H7 (cell line): Measurements from ENCODE around the gene SORBS1. TPM values are rescaled to one million over a fixed set of nuclear protein-coding genes. Genes with fewer than 3 reads are reported as not detected.
"Not testable (repeated sequence)": the region's sequence is repeated elsewhere in the genome, so short reads cannot be mapped to it uniquely, and the experiment has no call there.

ENCODE experiments used
- DNase-seq: peaks from one replicate; pipeline ENCODE4 v3.0.0; 2012
- H3K27me3 ChIP-seq: 2 replicates; pipeline ENCODE4 v1.6.0; 2011; ENCODE audit warnings: mild to moderate bottlenecking, low read length; ENCODE audit not compliant: control insufficient read depth, insufficient read depth
- H3K36me3 ChIP-seq: replicated peaks from 2 replicates; pipeline ENCODE4 v1.5.1; 2011; ENCODE audit warnings: low read length; ENCODE audit not compliant: control insufficient read depth, insufficient read depth
- H3K4me3 ChIP-seq: 2 replicates; pipeline ENCODE4 v1.5.1; 2011; ENCODE audit warnings: low read depth, mild to moderate bottlenecking, control low read depth, low read length, moderate library complexity; ENCODE audit not compliant: insufficient read depth
- total RNA-seq: library from RNA; depleted of rRNA; stranded (reverse); fragments of >200 nt; shearing (Covaris generic); gene quantifications from 2 replicates; pipeline ENCODE4 v1.2.3, GENCODE V29; 2014

SORBS1 gene
- total RNA-seq, 1 experiment from 2014 or later = 10.2 TPM

GRCh38 chr10:95480901-95481491 lies 80.2 kb downstream of the SORBS1 start:
- Histone ChIP-seq H3K36me3 (no peaks in the 10 kb centered on the region), H3K27me3 (no peaks in the 10 kb centered on the region), H3K4me3 (no peak overlapping the region)
- no peak for DNase-seq

DNA sequence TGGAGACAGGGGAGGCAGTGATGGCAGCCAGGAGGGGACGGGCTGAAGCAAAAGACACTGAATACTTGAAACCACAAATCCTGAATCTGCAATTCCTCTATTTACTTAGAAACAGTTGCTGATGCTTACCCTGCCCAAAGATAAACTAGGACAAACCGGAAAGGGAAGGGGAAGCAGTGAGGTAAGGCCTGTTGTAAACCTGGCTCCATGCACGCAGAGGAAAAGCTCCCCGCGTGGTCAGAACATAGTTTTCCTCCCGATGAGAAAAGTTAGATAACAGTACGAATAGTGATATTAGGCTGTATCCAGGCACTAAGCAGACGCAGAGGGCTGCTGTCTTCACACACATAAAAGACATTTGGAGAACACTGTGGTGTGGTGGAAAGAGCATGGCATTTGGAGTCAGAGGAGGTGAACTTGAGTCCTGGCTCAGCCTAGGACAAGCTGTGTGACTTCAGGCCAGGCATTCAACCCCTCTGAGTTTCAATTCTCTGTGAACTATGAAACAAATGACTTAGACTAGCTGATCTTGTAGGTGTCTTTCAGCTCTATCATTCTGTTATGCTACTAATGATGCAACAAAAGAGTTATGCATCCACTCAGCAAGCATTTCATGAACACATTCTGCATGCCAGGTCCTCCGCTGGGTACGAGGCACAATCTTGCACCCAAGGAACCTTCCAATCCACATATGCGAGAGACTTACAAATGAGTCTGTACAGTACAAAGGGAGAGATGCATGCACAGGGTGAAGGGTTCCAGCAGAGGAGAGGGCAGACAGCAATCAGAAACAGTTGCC lies 80.9 kb downstream of the SORBS1 start:
- H3K36me3 ChIP-seq = no peaks in the 10 kb centered on the region
- no peak for DNase-seq
- no peak overlapping the region for H3K4me3 ChIP-seq
- no peaks in the 10 kb centered on the region for H3K27me3 ChIP-seq

GRCh38 chr10:95478935-95479334 lies 82.2 kb downstream of the SORBS1 start:
- H3K36me3 ChIP-seq = no peaks in the 10 kb centered on the region
- DNase-seq = no peak
- H3K27me3 ChIP-seq = no peaks in the 10 kb centered on the region
- H3K4me3 ChIP-seq = no peak overlapping the region

DNA sequence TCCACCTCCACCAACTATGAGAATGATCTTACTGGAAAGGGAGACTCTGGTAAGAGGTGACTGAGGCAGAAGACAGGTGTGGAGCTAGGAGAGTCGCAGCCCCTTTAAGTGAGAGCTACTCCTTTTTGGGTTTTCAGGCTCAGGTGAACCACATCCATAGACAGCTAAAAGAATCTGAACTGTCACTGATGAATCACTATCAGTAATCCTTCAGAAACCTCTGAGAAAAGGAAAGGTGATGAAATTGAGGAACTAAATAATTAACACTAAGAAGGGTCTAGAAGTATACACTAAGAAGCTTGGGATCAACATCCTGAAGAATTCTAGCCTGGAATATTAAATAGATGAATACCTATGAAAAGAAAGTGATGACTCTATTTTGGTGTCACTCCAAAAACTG lies 83.0 kb downstream of the SORBS1 start:
- no peaks in the 10 kb centered on the region for H3K36me3 ChIP-seq
- no peaks in the 10 kb centered on the region for H3K27me3 ChIP-seq
- H3K4me3 ChIP-seq = no peak overlapping the region
- no peak for DNase-seq

DNA sequence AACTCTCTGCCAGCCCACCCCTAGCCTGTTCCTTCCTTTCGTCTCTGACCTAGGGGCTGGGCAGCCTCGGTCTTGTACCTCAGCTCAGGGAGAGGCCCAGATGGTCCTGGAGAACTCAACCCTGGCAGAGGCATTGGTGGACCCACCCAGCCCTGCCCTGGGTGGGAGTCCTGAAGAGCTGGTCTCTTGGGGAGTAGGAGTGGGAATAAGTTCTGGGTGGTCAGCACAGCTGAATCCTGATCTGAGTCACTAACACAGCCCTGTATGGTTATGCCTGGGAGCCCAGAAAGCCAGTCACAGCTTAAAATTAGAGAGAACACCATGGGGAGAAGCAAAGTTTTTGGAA lies 84.0 kb downstream of the SORBS1 start:
- H3K36me3 ChIP-seq = no peaks in the 10 kb centered on the region
- H3K27me3 ChIP-seq = no peaks in the 10 kb centered on the region
- no peak for DNase-seq
- no peak overlapping the region for H3K4me3 ChIP-seq

DNA sequence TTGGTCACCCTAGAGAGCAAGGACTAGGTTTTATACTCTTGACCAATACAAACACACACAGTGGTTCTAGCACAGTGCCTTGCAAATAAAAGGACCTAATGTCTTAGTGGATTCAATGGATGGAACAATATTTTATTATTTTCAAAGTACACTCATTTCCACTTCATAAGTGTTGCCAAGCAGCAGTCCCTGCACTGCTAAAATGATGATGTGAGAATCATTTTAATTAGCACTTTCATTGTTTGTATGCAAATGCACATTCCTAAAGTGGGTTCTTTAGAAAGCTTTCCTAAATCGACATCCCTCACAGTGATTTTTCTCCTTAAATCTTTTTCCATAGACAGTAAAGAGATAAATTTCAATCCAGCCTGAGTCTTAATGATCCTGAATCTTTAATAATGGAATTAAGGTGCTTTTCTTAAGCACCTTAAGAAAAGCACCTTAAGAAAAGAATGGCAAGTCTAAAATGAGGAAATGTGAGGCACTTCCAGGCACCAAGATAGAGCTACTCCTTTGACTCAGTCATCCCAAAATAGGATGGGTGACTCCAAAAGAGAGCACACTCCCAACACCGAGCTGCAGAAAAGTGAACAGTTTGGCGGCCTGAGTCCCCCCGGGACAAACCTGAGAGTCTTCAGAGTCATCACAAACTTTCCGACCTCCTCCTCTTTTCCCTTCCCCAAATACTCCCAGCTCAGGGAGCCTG lies 84.5 kb downstream of the SORBS1 start:
- Histone ChIP-seq H3K27me3 (no peaks in the 10 kb centered on the region), H3K4me3 (no peak overlapping the region), H3K36me3 (no peaks in the 10 kb centered on the region)
- no peak for DNase-seq

GRCh38 chr10:95475827-95476468 lies 85.2 kb downstream of the SORBS1 start:
- no peak for DNase-seq
- no peak overlapping the region for H3K4me3 ChIP-seq
- H3K36me3 ChIP-seq = no peaks in the 10 kb centered on the region
- H3K27me3 ChIP-seq = no peaks in the 10 kb centered on the region

DNA sequence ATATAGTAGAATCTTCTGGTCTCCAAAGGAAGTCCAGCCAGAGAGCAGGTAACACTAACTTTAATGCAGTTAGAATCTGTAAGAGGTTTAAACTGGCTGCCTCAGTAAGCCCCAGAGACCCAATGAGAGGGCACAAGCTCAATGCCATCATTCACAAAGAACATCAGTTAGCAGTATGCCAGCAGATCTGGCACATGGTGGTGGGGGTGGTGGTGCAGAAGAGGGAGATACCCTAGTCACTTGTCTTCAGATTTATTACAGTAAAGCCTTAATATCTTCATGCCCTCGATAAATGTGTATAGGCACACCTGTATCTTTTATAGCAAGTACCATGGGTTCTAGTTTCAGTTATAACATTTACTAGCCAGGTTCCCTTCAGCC lies 86.2 kb downstream of the SORBS1 start:
- Histone ChIP-seq H3K27me3 (no peaks in the 10 kb centered on the region), H3K4me3 (no peak overlapping the region), H3K36me3 (no peaks in the 10 kb centered on the region)
- no peak for DNase-seq

DNA sequence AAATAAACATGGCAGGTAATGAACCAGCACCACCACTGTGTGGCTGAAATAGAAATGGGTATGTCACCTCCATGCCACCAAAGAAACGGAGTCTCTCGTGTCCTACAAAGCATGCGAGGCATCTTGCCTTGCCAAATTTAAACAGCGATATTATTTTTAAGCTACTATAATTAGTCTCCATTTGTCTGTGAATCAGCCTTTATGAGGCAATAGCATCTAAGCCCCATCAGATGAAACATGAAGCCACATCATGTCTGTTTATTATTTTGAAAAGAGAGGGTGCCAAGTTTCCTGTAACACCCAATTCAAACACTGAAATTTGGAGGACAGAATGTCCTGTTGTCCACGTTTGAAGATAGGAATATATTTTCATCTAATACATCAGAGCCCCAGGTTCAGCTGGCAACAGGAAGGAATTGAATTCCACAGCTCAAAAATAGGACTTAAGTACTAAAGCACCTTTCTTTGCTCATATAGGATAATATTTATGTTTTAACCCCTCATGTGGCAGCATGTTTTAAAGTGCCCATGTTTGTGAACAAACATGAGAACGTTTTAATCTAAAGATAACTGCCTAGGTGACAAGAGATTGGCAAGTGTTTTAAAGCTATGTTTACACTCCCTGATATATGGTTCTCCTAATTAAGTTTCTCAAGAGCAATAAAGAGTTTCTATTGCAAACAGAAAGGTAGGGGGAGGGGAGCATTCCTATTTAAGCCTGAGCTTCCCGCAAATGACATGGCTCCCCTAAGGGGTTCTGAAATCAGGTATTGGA lies 86.8 kb downstream of the SORBS1 start:
- H3K27me3 ChIP-seq = no peaks in the 10 kb centered on the region
- no peak for DNase-seq
- no peak overlapping the region for H3K4me3 ChIP-seq
- no peaks in the 10 kb centered on the region for H3K36me3 ChIP-seq

DNA sequence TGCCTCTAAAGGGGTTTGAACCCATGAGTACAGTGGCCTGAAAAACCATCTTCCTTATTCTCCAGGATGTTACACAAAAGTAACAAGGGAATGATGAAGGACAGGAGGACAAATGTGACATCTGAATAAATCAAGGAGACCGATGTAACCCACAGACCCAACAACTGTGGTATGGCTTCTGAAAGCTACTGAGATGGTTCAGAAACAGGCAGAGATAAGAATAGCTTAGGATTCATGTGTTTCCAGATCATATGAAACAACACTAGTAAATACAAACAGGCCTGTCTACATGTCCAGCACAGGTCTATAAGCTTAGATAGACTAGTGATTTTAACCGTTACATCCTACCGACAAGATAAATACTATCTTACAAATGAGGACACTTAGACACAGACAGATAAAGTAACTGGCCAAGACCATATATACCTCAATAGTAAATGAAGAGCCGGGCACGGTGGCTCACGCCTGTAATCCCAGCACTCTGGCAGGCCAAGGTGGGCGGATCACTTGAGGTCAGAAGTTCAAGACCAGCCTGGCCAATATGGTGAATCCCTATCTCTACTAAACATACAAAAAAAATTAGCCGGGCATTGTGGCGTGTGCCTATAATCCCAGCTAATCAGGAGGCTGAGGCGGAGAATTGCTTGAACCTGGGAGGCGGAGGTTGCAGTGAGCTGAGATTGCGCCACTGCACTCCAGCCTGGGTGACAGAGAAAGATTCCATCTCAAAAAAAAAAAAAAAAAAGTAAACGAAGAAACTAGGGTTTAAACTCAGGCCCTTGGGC lies 88.7 kb downstream of the SORBS1 start:
- no peak for DNase-seq
- H3K4me3 ChIP-seq = no peak overlapping the region
- no peaks in the 10 kb centered on the region for H3K27me3 ChIP-seq
- H3K36me3 ChIP-seq = no peaks in the 10 kb centered on the region

GRCh38 chr10:95469676-95470075 lies 91.5 kb downstream of the SORBS1 start:
- no peak overlapping the region for H3K4me3 ChIP-seq

GRCh38 chr10:95469251-95469650 lies 91.9 kb downstream of the SORBS1 start:
- no peaks in the 10 kb centered on the region for H3K27me3 ChIP-seq

More at GRCh38 chr10:95469676-95470075, 91.5 kb downstream of the SORBS1 start:
- DNase-seq = no peak
- no peaks in the 10 kb centered on the region for H3K36me3 ChIP-seq
- no peaks in the 10 kb centered on the region for H3K27me3 ChIP-seq

GRCh38 chr10:95467642-95468041 lies 93.5 kb downstream of the SORBS1 start:
- not testable (repeated sequence) for H3K4me3 ChIP-seq, DNase-seq, H3K36me3 ChIP-seq, H3K27me3 ChIP-seq

More at GRCh38 chr10:95469251-95469650, 91.9 kb downstream of the SORBS1 start:
- H3K4me3 ChIP-seq = no peak overlapping the region
- no peak for DNase-seq
- no peaks in the 10 kb centered on the region for H3K36me3 ChIP-seq
